Measurements from ENCODE around the gene RILPL1. TPM values are rescaled to one million over a fixed set of nuclear protein-coding genes. Genes with fewer than 3 reads are reported as not detected.
A peak's percentile ranks its signal among the peaks of the same experiment; 100 is the strongest.
"Not testable (repeated sequence)": the region's sequence is repeated elsewhere in the genome, so short reads cannot be mapped to it uniquely, and the experiment has no call there.

The RILPL1 gene, protein sequence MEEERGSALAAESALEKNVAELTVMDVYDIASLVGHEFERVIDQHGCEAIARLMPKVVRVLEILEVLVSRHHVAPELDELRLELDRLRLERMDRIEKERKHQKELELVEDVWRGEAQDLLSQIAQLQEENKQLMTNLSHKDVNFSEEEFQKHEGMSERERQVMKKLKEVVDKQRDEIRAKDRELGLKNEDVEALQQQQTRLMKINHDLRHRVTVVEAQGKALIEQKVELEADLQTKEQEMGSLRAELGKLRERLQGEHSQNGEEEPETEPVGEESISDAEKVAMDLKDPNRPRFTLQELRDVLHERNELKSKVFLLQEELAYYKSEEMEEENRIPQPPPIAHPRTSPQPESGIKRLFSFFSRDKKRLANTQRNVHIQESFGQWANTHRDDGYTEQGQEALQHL
- total RNA-seq (10 to 100 TPM in 1 of 2 donors, 1 to 10 TPM in 1; 4.6 to 28.3 TPM), polyA plus RNA-seq (ENCODE audit: insufficient read length in 2 of 2) (10 to 100 TPM; 24.5 to 33.3 TPM)
- long read RNA-seq, donor 1, transcript RILPL1-204 (1 exons, 3,894 nt), result major isoform, 6 of 12 reads
- long read RNA-seq, donor 1, transcript RILPL1-202 (7 exons, 3,932 nt), result major isoform, 6 of 12 reads
- long read RNA-seq, donor 1, partial matches to known transcripts, result 0 of 12 reads
- long read RNA-seq, donor 1, other reads (novel, unspliced or antisense), result 0 of 12 reads
- long read RNA-seq, donor 2, partial matches to known transcripts, result 0 of 6 reads
- long read RNA-seq, donor 2, other reads (novel, unspliced or antisense), result 0 of 6 reads
- long read RNA-seq, donor 3, partial matches to known transcripts, result 0 of 5 reads
- long read RNA-seq, donor 3, other reads (novel, unspliced or antisense), result 0 of 5 reads
- long read RNA-seq, donor 4, transcript RILPL1-204 (1 exons, 3,894 nt), result major isoform, 5 of 9 reads
- long read RNA-seq, donor 4, partial matches to known transcripts, result 0 of 9 reads
- long read RNA-seq, donor 4, other reads (novel, unspliced or antisense), result 0 of 9 reads

DNA sequence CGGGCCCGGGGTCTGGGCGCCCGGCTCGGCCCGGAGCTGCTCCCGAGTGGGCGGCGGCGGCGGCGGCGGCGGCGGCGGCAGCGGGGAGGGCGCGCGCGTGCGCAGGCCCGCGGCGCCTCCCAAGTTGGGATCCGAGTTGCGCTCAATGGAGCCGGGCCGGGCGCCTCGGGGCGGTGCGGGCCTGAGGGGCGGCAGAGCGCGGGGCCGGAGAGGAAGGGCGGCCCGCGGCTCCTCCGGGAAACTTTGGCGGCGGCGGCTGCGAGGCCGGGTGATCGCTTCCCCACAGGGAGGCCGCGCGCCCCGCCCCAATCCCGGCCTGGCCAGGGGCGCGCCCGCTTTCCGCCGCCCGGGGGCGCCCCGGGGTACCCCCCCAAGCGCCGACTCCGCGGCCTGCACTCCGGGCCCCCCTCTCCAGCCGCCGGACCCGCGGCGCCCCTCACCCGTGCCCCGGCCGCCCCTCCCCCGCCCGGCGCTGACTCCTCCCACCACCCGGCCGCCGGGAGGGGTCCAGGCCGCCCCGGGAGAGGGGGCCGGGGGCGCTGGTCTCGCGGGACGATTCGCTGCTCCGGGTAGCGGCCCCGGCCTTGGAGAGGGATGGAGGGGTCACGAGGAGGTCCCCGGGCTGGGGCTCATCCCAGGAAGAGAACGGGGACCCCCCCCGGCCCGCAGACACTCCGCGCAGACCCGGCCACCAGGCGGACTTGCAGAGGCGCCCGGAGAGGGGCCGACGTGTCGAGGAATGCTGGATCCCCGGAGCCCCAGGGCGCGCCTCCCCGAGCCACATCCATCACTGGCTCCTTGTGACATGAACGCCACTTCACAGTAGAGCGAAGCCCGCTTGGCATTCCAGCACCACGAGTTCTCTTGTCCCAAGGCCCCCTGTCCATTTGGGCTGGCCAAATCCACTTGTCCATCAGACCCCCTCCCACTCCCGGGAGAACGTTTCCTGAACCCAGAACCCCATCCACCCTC lies at the start of gene RILPL1:
RILPL1 (minus strand) TSS at position 48 of the 972 bp plus-strand sequence. CDS start 237 bp downstream, outside the sequence.
- under 1% methylated on average over 101 of the region's 114 CpGs for WGBS (ENCODE audit: insufficient coverage)
- Histone ChIP-seq H3K27me3 (ENCODE audit: control insufficient read depth, insufficient read depth, low read length) (no peaks in the 10 kb centered on the region), H3K4me3 (ENCODE audit: low read depth, low read length) (peak within 1 kb of the TSS; percentile 75), H3K4me1 (ENCODE audit: control insufficient read depth, insufficient read depth, low read length) (peaks cover 28% of the 10 kb centered on the region), H3K27ac (ENCODE audit: low read depth, low read length) (peak within 1 kb of the TSS; percentile 84), H3K9me3 (ENCODE audit: control insufficient read depth, insufficient read depth, low read length) (no peaks in the 10 kb centered on the region), H3K36me3 (ENCODE audit: control insufficient read depth, insufficient read depth, low read length) (no peaks in the 10 kb centered on the region)
- peak in 5 of 6 donors; percentile 6 to 86 (median 53) for DNase-seq (ENCODE audit: low read depth in 4 of 6, low spot score in 6 of 6)

DNA sequence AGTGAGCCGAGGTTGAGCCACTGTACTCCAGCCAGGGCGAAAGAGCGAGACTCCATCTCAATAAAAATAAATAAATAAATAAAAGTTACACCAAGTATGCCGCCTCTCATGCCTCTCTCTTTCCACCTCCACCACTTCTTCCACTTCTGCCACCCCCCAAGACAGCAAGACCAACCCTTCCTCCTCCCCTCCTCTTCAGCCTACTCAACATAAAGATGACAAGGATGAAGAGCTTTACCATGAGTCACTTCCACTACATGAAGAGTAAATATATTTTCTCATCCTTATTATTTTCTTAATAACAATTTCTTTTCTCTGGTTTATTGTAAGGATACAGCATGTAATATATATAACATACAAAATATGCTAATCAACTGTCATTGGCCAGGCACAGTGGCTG lies 47.3 kb upstream of the RILPL1 start:
- Histone ChIP-seq H3K27me3 (ENCODE audit: control insufficient read depth, insufficient read depth, low read length) (no peaks in the 10 kb centered on the region), H3K27ac (ENCODE audit: low read depth, low read length) (no peak overlapping the region), H3K4me3 (ENCODE audit: low read depth, low read length) (no peak overlapping the region), H3K4me1 (ENCODE audit: control insufficient read depth, insufficient read depth, low read length) (peaks cover 13% of the 10 kb centered on the region), H3K9me3 (ENCODE audit: control insufficient read depth, insufficient read depth, low read length) (no peaks in the 10 kb centered on the region), H3K36me3 (ENCODE audit: control insufficient read depth, insufficient read depth, low read length) (peaks cover 2% of the 10 kb centered on the region)
- no peak for DNase-seq (ENCODE audit: low read depth in 4 of 6, low spot score in 6 of 6)
- WGBS (ENCODE audit: insufficient coverage), result no CpG with 5 or more reads among the region's 4 CpGs

DNA sequence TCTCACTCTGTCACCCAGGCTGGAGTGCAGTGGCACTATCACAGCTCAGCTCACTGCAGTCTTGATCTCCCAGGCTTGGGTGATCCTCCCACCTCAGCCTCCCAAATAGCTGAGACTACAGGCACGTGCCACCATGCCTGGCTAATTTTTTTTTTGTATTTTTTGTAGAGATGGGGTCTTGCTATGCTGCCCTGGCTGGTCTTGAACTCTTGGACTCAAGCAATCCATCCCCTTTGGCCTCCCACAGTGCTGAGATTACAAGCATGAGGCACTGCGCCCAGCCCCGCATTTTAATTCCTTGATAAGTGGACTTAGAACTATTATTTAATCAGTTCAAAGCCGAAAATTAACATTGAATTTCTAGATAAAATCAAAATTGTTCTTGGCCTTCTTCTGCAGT lies 45.3 kb upstream of the RILPL1 start:
- H3K4me3 ChIP-seq (ENCODE audit: low read depth, low read length); H3K27ac ChIP-seq (ENCODE audit: low read depth, low read length); H3K27me3 ChIP-seq (ENCODE audit: control insufficient read depth, insufficient read depth, low read length); DNase-seq (ENCODE audit: low read depth in 4 of 6, low spot score in 6 of 6); H3K9me3 ChIP-seq (ENCODE audit: control insufficient read depth, insufficient read depth, low read length); H3K36me3 ChIP-seq (ENCODE audit: control insufficient read depth, insufficient read depth, low read length): not testable (repeated sequence)
- WGBS (ENCODE audit: insufficient coverage), result no CpG with 5 or more reads among the region's 4 CpGs
- H3K4me1 ChIP-seq (ENCODE audit: control insufficient read depth, insufficient read depth, low read length), result peaks cover 10% of the 10 kb centered on the region

DNA sequence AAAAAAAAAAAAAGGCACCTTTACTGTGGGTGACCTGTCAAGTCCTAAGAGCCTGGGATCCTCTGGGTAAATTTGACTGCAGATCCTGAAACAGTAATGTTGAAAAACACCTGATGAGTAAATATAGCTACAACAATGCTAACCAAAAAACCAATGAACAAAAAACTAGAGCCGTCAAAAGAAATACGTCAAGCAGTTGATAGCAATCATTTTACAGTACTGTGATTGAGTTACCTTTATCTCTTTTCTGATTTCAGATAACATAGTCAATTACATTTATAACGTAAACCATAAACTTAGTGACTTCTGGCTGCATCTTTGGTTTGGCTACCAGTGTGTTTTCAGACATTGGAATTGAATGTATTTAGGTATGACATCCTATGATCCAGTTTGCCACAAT lies 44.7 kb upstream of the RILPL1 start:
- Histone ChIP-seq H3K4me3 (ENCODE audit: low read depth, low read length) (no peak overlapping the region), H3K9me3 (ENCODE audit: control insufficient read depth, insufficient read depth, low read length) (no peaks in the 10 kb centered on the region), H3K36me3 (ENCODE audit: control insufficient read depth, insufficient read depth, low read length) (peaks cover 2% of the 10 kb centered on the region), H3K27ac (ENCODE audit: low read depth, low read length) (no peak overlapping the region), H3K27me3 (ENCODE audit: control insufficient read depth, insufficient read depth, low read length) (no peaks in the 10 kb centered on the region), H3K4me1 (ENCODE audit: control insufficient read depth, insufficient read depth, low read length) (peaks cover 7% of the 10 kb centered on the region)
- WGBS (ENCODE audit: insufficient coverage), result no CpG with 5 or more reads among the region's 3 CpGs
- no peak for DNase-seq (ENCODE audit: low read depth in 4 of 6, low spot score in 6 of 6)

DNA sequence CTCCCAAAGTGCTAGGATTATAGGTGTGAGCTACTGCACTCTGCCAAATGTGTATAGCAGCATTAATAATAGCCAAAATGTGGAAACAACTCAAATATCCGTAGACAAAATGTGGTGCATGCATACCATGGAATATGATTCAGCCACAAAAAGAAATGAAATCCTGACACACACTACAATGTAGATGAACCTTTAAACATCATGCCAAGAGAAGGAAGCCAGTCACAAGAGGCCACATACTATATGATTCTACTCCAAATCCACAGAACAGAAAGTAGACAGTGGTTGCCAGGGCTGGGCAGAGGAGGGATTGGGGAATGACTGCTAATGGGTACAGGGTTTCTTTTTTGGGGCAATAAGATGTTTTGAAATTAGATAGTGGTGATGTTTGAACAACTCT lies 43.1 kb upstream of the RILPL1 start:
- Histone ChIP-seq H3K36me3 (ENCODE audit: control insufficient read depth, insufficient read depth, low read length) (peaks cover 2% of the 10 kb centered on the region), H3K4me3 (ENCODE audit: low read depth, low read length) (no peak overlapping the region), H3K4me1 (ENCODE audit: control insufficient read depth, insufficient read depth, low read length) (no peaks in the 10 kb centered on the region), H3K27me3 (ENCODE audit: control insufficient read depth, insufficient read depth, low read length) (no peaks in the 10 kb centered on the region), H3K9me3 (ENCODE audit: control insufficient read depth, insufficient read depth, low read length) (no peaks in the 10 kb centered on the region), H3K27ac (ENCODE audit: low read depth, low read length) (no peak overlapping the region)
- WGBS (ENCODE audit: insufficient coverage), result no CpG with 5 or more reads among the region's 1 CpG
- DNase-seq (ENCODE audit: low read depth in 4 of 6, low spot score in 6 of 6), result no peak

DNA sequence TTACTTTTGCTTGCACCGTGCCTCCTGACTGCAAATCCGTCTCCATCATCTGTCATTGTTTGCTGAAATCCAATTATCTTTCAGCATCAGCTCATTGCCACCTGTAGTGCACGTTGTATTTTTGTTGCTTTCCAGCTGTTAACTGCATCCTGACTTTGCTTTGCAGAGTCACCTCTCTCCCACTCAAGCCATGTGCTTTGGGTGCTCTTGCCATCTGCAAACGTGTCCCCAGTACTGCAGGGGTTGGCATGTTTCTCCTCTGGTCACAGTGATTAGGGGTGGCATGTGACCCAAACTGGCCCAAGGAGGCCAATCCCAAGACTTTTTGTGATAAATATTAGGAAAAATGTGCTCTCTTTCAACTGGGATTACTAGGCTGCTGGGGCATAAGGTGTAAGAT lies 40.4 kb upstream of the RILPL1 start:
- H3K4me3 ChIP-seq (ENCODE audit: low read depth, low read length), result no peak overlapping the region
- no peak for DNase-seq (ENCODE audit: low read depth in 4 of 6, low spot score in 6 of 6)
- no peaks in the 10 kb centered on the region for H3K27me3 ChIP-seq (ENCODE audit: control insufficient read depth, insufficient read depth, low read length)
- no peaks in the 10 kb centered on the region for H3K4me1 ChIP-seq (ENCODE audit: control insufficient read depth, insufficient read depth, low read length)
- WGBS (ENCODE audit: insufficient coverage), result 54% methylated on average over 4 of the region's 4 CpGs
- no peaks in the 10 kb centered on the region for H3K9me3 ChIP-seq (ENCODE audit: control insufficient read depth, insufficient read depth, low read length)
- H3K27ac ChIP-seq (ENCODE audit: low read depth, low read length), result no peak overlapping the region
- H3K36me3 ChIP-seq (ENCODE audit: control insufficient read depth, insufficient read depth, low read length), result peaks cover 2% of the 10 kb centered on the region

DNA sequence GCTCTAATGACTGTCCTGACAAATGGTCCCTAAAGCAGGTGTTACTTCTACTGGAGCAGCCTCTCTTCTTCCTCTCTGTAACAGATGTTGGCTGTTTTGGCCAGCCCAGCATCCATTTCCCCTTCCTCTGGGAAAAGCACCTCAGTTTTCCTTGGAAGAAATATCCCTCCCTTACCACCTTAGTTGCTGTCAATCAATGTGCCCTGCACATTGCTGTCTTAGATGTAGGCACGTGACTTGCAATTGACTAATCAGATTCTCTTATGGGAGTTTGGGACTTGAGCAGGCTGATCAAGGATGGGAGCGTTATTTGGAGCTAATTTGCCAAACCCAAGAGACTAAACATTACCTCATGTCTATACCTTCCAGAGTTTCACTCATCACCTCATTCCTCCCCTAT lies 38.9 kb upstream of the RILPL1 start:
- no CpG with 5 or more reads among the region's 2 CpGs for WGBS (ENCODE audit: insufficient coverage)
- Histone ChIP-seq H3K4me3 (ENCODE audit: low read depth, low read length) (no peak overlapping the region), H3K27ac (ENCODE audit: low read depth, low read length) (no peak overlapping the region)

DNA sequence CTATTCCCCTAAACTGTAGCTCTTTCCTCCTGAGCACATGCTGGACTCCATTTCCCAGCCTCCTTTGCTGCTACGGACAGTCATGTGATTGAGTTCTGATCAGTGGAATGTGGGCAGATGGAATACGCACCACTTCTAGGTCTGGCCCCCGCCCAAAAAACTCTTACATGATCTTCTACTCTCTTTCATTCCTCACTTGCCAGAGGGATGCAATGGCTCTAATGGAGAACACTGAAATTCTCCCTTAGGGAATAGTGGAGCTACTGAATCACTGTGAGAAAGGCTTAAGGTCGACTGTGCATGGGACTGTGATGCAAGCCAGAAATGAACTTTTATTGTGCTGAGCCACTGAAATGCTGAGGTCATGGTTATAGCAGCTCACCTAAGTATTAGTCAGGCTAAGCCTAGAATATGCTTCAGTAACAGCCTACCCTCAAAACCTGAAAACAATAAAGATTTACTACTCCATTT lies 37.9 kb upstream of the RILPL1 start:
- H3K36me3 ChIP-seq (ENCODE audit: control insufficient read depth, insufficient read depth, low read length), result no peaks in the 10 kb centered on the region
- H3K4me3 ChIP-seq (ENCODE audit: low read depth, low read length), result no peak overlapping the region
- H3K9me3 ChIP-seq (ENCODE audit: control insufficient read depth, insufficient read depth, low read length), result no peaks in the 10 kb centered on the region
- no peaks in the 10 kb centered on the region for H3K4me1 ChIP-seq (ENCODE audit: control insufficient read depth, insufficient read depth, low read length)
- DNase-seq (ENCODE audit: low read depth in 4 of 6, low spot score in 6 of 6), result peak in 2 of 6 donors; percentile 45 to 60
- H3K27me3 ChIP-seq (ENCODE audit: control insufficient read depth, insufficient read depth, low read length), result no peaks in the 10 kb centered on the region
- 63% methylated on average over 1 of the region's 4 CpGs for WGBS (ENCODE audit: insufficient coverage)
- no peak overlapping the region for H3K27ac ChIP-seq (ENCODE audit: low read depth, low read length)

More for the DNA sequence above, 38.9 kb upstream of the RILPL1 start:
- H3K27me3 ChIP-seq (ENCODE audit: control insufficient read depth, insufficient read depth, low read length), result no peaks in the 10 kb centered on the region
- no peaks in the 10 kb centered on the region for H3K9me3 ChIP-seq (ENCODE audit: control insufficient read depth, insufficient read depth, low read length)
- no peaks in the 10 kb centered on the region for H3K4me1 ChIP-seq (ENCODE audit: control insufficient read depth, insufficient read depth, low read length)
- DNase-seq (ENCODE audit: low read depth in 4 of 6, low spot score in 6 of 6), result no peak
- H3K36me3 ChIP-seq (ENCODE audit: control insufficient read depth, insufficient read depth, low read length), result peaks cover under 1% of the 10 kb centered on the region

DNA sequence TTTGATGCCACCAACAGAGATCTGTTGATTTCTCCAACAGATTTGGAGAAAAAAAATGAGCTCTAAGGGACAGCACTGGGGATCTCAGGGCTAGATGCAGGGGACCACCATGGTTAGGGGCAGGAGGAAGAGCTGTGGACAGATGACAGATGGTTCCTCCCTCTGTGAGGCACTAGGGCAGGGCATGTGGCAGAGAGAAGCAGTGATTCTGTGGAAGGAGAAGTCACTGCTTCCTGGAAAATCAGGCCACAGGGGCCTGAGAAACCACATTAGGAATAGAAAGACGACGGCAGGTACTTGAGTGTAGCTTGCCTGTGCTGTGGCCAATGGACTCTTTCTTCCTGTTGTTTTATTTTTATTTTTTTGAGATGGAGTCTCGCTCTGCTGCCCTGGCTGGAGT lies 25.9 kb upstream of the RILPL1 start:
- no peaks in the 10 kb centered on the region for H3K27me3 ChIP-seq (ENCODE audit: control insufficient read depth, insufficient read depth, low read length)
- no peaks in the 10 kb centered on the region for H3K36me3 ChIP-seq (ENCODE audit: control insufficient read depth, insufficient read depth, low read length)
- DNase-seq (ENCODE audit: low read depth in 4 of 6, low spot score in 6 of 6), result no peak
- no peaks in the 10 kb centered on the region for H3K4me1 ChIP-seq (ENCODE audit: control insufficient read depth, insufficient read depth, low read length)
- no peak overlapping the region for H3K4me3 ChIP-seq (ENCODE audit: low read depth, low read length)
- no peak overlapping the region for H3K27ac ChIP-seq (ENCODE audit: low read depth, low read length)
- 92% methylated on average over 3 of the region's 3 CpGs for WGBS (ENCODE audit: insufficient coverage)
- no peaks in the 10 kb centered on the region for H3K9me3 ChIP-seq (ENCODE audit: control insufficient read depth, insufficient read depth, low read length)
